Activated T-helper 1 cell treated with Interleukin-2 at 50 U/mL for 16 hours (primary cell): ENCODE measurements around the gene RPA3.

Experiments
- DNase-seq: peaks from one replicate; pipeline ENCODE4 v3.0.0-alpha.2; 2020; ENCODE audit warnings: low read depth

RPA3 gene

GRCh38 chr7:7718492-7718891 lies at the start of gene RPA3:
Gene RPA3, minus strand, starts transcription at chr7:7718607. Its CDS starts 78,189 bp downstream, at chr7:7640418.
- DNase-seq: no peak

- DNase-seq: no peak
These were observed 48.3 kb upstream of the RPA3 start for GRCh38 chr7:7766671-7767070.

- DNase-seq: no peak
These were observed 47.0 kb upstream of the RPA3 start for GRCh38 chr7:7765422-7765821.

- DNase-seq: no peak
These were observed 46.4 kb upstream of the RPA3 start for GRCh38 chr7:7764520-7765396.

GRCh38 chr7:7761974-7762779 lies 43.8 kb upstream of the RPA3 start:
- DNase-seq: no peak

GRCh38 chr7:7761340-7761973 lies 43.0 kb upstream of the RPA3 start:
- no peak for DNase-seq

GRCh38 chr7:7757576-7757975 lies 39.2 kb upstream of the RPA3 start:
- DNase-seq: no peak

GRCh38 chr7:7756577-7756976 lies 38.2 kb upstream of the RPA3 start:
- no peak for DNase-seq

GRCh38 chr7:7751243-7752092 lies 33.1 kb upstream of the RPA3 start:
- DNase-seq: no peak

- DNase-seq: no peak
These were observed 32.3 kb upstream of the RPA3 start for GRCh38 chr7:7750571-7751242.

- DNase-seq: no peak
These were observed 28.1 kb upstream of the RPA3 start for GRCh38 chr7:7746458-7746857.

GRCh38 chr7:7745966-7746365 lies 27.6 kb upstream of the RPA3 start:
- no peak for DNase-seq

- no peak for DNase-seq
These were observed 26.9 kb upstream of the RPA3 start for GRCh38 chr7:7745258-7745657.

- DNase-seq: no peak
These were observed 23.8 kb upstream of the RPA3 start for GRCh38 chr7:7742223-7742622.

GRCh38 chr7:7740037-7740355 lies 21.6 kb upstream of the RPA3 start:
- no peak for DNase-seq

- DNase-seq: no peak
These were observed 21.0 kb upstream of the RPA3 start for GRCh38 chr7:7739204-7740036.

- no peak for DNase-seq
These were observed 20.2 kb upstream of the RPA3 start for GRCh38 chr7:7738622-7739021.

GRCh38 chr7:7738177-7738576 lies 19.8 kb upstream of the RPA3 start:
- DNase-seq: no peak

GRCh38 chr7:7737674-7738073 lies 19.3 kb upstream of the RPA3 start:
- no peak for DNase-seq

GRCh38 chr7:7736671-7737070 lies 18.3 kb upstream of the RPA3 start:
- DNase-seq: no peak
